Right ventricle myocardium inferior (tissue), 1 donor: ENCODE data around the gene PAPPA2. TPM values are rescaled to one million over a fixed set of nuclear protein-coding genes. Genes with fewer than 3 reads are reported as not detected.
"Not testable (repeated sequence)": the region's sequence is repeated elsewhere in the genome, so short reads cannot be mapped to it uniquely, and the experiment has no call there.

ENCODE experiments used
- ATAC-seq: fragments of 200-7000 bp; cut with Tn5 transposase; one replicate; pipeline ENCODE4 v1.9.1; 2020; ENCODE audit warnings: mild to moderate bottlenecking, moderate library complexity
- DNase-seq: peaks from one replicate; pipeline ENCODE4 v3.0.0; 2021; ENCODE audit errors: missing footprints
- intact Hi-C: fragments of 100-400 bp; cut with DNase I; formaldehyde crosslinking; loops from one replicate; pipeline ENCODE4 v1.11.0; 2022
- total RNA-seq: library from RNA; stranded (reverse); fragmentation: NEBNext Ultra II Directional; extraction: Animal tissue kit (Norgen Biotek cat#: 25700); gene quantifications from one replicate; pipeline ENCODE4 v1.2.1, GENCODE V29; 2021
- donor health status: DM: no; HTN: yes; CAD: no; lungs with severe emphysema.

The PAPPA2 gene
- total RNA-seq, 1 donor from 2014 or later, result 0.35 TPM

GRCh38 chr1:176541663-176542062 is 78.7 kb downstream of the PAPPA2 start:
- DNase-seq (no peak), ATAC-seq (no peak)
- intact Hi-C loops, result no loop called here

GRCh38 chr1:176542352-176542751 is 79.4 kb downstream of the PAPPA2 start:
- no peak for DNase-seq
- intact Hi-C loops, result no loop called here
- no peak for ATAC-seq

DNA sequence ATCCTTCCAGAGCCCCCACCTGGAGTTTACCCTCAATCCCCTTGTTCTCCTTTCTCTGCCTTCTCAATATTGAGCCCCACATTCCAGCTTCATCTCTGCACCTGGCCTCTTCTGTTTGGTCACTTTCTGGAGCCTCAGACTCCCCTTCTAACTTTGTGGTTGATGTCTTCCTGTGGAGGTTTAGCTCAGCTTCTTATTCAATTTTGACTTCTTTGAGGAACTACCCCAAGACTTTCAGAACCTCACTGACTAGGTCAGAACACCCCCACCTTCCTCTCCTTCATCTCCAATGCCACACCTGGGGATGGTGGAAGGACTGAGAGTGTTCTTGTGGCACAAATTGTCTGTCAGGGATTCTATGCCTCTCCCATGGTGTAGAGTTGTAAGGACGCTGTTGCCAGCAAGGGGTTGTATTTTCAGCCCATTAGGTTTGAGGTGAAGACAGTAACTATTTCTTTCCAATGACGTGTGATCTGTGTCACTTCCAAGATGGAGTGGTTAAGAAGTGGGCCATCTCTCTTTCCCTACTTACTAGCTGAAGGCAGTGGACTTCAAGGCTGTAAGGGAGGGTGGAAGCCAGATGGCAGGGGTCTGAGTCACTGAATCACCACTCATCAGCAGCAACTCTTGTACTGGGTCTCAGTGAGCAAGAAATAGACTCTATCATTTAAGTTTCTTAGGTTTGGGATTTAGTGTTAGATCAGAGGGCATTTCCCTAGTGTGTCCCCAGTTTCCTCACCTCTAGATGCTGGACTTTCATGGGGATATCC is 80.6 kb downstream of the PAPPA2 start:
- intact Hi-C loops, result no loop called here
- DNase-seq, result no peak
- no peak for ATAC-seq

GRCh38 chr1:176545034-176545639 is 82.2 kb downstream of the PAPPA2 start:
- intact Hi-C loops, result no loop called here
- no peak for ATAC-seq
- DNase-seq, result no peak

DNA sequence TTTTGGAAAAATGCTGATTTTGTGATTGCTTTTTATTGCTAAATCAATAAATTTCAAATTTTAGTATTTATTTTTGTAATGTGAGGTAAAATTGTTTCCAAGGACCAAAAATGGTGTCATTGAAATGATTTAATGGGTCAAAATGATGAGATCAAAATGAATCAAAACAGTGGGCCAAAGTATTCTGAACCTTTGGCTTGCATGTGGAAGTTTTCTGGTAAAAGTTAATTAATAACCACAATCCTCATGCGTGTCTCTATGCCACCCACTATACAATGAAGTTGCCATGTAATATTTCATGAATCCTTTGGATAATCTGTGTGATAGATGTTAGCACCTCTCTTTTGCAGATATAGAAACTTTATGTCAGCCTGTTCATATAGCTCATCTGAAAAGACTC is 83.8 kb downstream of the PAPPA2 start:
- DNase-seq (no peak), ATAC-seq (no peak)

DNA sequence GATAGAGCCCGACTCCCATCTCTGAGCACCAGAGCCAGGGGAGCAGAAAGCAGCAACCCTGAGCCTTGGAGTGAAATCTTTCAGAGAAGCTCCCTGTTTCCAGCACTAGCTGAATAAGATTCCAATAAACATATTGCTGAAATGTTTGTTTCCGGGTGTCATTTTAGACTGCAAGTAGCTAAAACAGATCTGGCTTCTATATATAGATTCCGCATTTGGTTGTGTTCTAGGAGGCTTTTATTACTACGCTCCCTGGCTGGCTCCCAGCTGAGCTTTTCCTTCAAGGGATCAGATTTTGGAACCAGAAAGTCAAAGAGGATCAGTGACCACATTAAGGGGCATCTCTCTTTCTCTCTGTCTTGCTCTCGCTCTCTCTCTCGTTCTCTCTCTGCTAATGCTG is 88.2 kb downstream of the PAPPA2 start:
- intact Hi-C loops, result no loop called here
- ATAC-seq (no peak), DNase-seq (no peak)

More for the DNA sequence above, 83.8 kb downstream of the PAPPA2 start:
- intact Hi-C loops, result no loop called here

- no peak for DNase-seq
- no peak for ATAC-seq
- intact Hi-C loops, result no loop called here
These were observed 89.4 kb downstream of the PAPPA2 start for GRCh38 chr1:176552217-176552991.

DNA sequence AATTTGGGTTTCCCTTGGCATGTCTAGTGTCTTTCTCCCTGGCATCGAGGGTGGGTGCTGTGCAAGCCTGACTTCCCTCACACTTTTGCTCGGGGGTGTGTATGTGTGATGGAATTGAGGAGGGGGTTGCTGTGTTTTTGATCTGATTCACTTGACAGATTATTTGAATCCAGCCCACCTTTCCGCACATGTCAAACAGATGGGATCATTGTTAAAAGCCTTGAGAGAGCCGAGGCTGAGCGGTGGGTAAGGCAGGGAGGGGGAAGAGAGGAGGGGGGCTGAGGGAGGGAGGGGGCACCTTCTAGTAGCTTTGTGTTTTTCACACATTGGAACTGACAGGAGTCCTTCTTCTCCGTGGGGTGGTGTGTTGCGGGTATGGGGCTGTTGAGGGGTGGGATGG is 90.0 kb downstream of the PAPPA2 start:
- intact Hi-C loops, result no loop called here
- no peak for ATAC-seq
- no peak for DNase-seq

GRCh38 chr1:176556288-176556687 is 93.3 kb downstream of the PAPPA2 start:
- intact Hi-C loops, result no loop called here
- no peak for DNase-seq
- ATAC-seq, result no peak

DNA sequence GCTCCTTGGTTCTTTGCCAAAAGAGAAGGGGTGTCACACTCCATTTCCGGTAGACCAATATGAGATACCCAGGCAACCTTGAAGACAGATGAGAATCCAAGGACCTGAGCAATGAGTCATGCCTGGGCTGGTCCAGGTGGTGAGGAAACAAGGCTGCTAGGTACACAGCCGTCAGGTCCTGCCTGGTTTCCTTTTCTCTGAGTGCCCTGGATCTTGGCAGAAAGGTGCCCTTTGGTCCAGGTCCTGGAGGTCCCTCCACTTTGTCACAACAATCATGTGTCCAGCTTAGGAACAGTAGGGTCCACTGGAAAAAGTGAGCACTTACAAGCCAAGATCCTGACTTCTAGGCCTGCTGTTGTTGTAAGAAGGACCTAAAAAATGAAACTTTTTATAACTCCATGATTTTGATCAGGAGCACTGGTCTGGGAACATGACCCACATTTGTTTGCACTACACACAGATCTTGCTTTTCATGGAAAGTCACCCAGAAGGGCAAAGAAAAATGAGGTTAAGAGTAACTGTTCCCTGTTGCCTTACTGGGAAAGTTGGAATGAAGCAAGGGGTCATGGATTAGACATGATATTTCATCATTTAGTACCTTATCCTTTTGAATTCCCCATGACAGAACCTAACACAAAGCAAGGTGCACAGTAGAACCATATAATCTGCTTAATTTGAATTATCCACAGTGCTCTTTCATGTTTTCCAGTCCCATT is 94.7 kb downstream of the PAPPA2 start:
- DNase-seq (no peak), ATAC-seq (no peak)
- intact Hi-C loops, result no loop called here

- no peak for ATAC-seq
- intact Hi-C loops, result no loop called here
- no peak for DNase-seq
These were observed 95.6 kb downstream of the PAPPA2 start for GRCh38 chr1:176558561-176558960.

DNA sequence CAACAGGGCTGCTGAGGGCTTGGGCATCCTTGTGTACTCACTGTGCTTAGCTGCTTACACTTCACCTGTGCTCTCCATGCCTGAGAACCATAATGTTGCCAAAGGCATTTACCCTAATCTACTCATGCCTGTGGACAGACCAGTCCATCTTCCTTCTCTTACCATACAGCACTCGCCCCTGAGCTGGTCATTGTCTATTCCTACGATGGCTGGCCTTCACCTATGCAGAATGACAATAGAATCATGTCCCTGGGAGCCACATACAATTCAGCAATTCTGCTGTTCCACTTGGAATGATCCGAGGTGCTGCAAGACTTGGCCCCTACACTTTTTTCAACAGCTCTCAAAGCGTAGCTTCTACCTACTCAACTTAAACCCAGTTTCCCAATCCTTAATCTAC is 96.5 kb downstream of the PAPPA2 start:
- no peak for DNase-seq
- intact Hi-C loops, result loop anchor here (1.0 kb wide), 2 partner anchors 284 to 322 kb away; no protein-coding TSS in a partner anchor
- peak; percentile 20 for ATAC-seq

DNA sequence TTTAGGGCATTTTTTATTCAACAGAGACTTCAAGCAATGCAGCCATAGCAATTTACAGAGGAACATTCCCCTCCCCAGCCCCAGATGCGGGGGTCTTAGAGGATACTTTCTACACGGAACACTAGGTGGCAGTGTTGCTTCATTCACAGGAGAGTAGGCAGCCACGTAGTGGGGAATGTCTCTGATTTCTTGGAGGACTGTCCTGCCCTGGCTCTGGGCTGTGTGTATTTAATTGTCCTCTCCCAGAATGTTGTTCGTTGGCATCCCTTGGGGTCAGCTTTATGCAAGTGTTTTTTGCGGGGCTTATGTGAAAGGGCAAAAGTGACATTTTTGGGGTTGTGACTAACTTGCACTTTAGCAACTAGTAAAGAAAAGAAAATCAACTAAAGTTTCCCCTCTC is 96.9 kb downstream of the PAPPA2 start:
- intact Hi-C loops, result loop anchor here (1.0 to 2.0 kb wide), 4 partner anchors 131 to 321 kb away; no protein-coding TSS in a partner anchor
- ATAC-seq (peak; percentile 92), DNase-seq (no peak)

DNA sequence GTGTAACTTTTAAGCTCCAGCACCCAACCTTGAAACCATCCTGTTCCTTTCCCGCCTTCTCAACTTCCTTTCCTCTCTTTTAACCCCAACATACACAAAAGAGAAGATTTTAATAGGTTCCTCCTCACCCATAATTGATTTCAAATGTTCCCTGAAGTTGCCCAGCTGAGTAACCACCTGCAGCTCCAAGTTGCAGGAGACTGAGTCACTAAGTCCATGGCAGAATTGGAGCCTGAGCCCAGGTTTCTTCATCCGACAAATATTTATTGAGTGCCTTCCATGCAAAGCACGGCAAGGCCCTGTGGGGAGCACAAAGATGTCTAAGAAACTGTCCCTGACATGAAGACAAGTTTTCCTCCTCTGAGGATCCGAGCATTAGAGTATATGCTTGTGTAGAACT is 97.7 kb downstream of the PAPPA2 start:
- intact Hi-C loops, result loop anchor here (1.0 to 2.0 kb wide), 2 partner anchors 131 to 186 kb away; no protein-coding TSS in a partner anchor
- ATAC-seq, result no peak

GRCh38 chr1:176561761-176562160 is 98.8 kb downstream of the PAPPA2 start:
- not testable (repeated sequence) for ATAC-seq, DNase-seq
- intact Hi-C loops, result loop anchor here (2.0 kb wide), 1 partner anchor 187 kb away; no protein-coding TSS in a partner anchor

More for the DNA sequence above, 97.7 kb downstream of the PAPPA2 start:
- no peak for DNase-seq

DNA sequence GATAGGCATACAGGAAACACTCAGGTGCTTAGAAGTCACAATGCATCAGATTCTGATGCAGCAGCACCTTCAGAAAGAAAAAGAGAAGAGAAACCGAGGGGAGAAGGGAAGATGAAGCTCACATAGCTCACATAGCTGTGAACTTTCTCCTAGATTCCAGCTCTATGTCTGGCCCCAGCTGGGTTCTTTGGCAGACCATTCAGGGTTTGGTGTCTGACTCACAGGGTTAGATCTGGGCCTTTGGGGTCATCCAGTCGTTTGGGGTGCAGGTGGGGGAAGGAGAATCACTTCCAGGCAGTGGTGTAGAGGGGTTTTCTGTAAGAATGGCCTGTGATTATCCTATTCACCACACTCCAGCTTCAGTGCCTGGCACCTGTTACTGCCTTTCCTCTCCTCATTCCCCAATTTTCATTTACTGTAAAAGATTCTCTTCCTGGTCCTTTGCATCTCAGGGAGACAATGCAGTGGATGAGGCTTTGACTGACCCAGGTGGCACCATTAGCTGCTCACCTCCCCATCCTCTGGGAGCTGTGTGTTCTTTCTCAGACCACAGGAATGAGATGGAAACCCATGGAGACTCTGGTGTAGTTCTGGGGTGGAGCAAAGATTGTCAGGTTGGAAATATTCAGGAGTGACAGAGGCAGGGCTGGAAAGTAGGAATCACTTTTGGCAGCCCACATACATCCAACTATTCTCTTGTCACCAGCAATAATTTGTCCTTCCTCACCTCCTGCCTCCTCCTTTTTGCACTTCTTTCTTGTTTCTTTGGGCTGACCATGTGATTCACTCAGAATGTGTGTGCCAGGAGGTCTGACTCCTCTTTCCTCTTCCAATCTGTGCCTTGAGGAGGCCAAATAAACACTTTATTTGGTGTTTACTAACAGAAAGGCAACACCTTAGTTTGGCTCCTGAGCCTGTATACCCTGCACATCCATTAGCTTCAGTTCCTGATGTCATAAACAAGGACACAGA is 103.3 kb downstream of the PAPPA2 start:
- intact Hi-C loops, result no loop called here
- DNase-seq, result no peak
- peak; percentile 64 for ATAC-seq

GRCh38 chr1:176567190-176567794 is 104.3 kb downstream of the PAPPA2 start:
- intact Hi-C loops, result no loop called here
- no peak for DNase-seq
- ATAC-seq, result no peak
